ENCODE results near the gene TBX10.
A peak's percentile ranks its signal among the peaks of the same experiment; 100 is the strongest.
"Not testable (repeated sequence)": the region's sequence is repeated elsewhere in the genome, so short reads cannot be mapped to it uniquely, and the experiment has no call there.

The TBX10 gene

GRCh38 chr11:67639438-67639859 is at the start of gene TBX10:
Gene TBX10 (minus strand): TSS chr11:67639763. CDS start chr11:67639472, 291 bp downstream.
- DNase-seq, result no peak

DNA sequence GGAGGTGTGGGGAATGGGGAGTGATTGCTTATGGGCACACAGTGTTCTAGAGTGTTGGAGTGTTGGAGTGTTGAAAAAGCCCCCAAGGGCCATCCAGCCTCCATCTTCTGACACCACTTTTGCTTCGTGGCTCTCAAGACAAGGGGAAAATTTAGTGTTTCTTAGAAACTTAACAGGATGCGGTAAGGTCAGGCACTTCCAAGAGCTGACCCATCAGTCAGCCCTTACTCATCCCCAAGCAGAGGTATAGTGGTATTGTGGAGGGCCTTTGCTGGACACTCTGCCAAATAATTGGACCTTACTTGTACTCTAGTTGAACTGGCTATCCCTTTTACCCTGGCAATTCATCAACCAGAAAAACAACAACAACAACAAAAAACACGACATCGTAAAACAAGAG is 49.6 kb upstream of the TBX10 start:
- no peak for DNase-seq

GRCh38 chr11:67687986-67688385 is 48.4 kb upstream of the TBX10 start:
- no peak for DNase-seq

DNA sequence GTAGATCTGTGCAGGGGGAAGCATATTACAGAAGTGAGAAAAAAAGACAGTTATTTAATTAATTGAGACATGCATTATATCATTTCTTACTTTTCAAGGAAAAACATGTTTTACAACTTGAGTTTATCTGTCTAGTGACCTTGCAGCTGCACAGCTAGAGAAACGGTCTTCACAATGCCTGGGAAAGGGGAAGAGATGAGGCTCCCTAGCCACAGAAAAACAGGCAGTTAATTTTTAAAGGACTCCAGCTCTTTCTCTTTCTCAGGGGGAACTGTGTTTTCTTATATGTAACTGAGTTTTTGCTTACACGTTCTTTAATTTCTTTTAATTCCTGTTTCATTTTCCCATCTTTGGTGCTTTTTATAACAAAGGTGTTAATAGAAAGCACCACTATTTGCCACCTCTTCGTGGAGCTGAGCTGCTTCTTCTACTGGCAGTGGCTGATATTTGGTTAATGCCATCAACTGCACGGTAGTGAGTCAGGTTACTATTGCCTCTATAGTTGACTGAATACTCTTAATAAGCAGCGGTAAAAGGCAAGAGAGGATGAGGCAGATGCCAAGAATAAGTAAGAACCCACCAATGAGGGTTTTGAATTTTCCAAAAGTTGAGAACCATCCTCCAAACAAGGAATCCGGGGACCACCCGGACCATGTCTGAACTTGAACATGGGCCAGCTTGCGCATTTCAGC is 46.2 kb upstream of the TBX10 start:
- DNase-seq, result not testable (repeated sequence)

DNA sequence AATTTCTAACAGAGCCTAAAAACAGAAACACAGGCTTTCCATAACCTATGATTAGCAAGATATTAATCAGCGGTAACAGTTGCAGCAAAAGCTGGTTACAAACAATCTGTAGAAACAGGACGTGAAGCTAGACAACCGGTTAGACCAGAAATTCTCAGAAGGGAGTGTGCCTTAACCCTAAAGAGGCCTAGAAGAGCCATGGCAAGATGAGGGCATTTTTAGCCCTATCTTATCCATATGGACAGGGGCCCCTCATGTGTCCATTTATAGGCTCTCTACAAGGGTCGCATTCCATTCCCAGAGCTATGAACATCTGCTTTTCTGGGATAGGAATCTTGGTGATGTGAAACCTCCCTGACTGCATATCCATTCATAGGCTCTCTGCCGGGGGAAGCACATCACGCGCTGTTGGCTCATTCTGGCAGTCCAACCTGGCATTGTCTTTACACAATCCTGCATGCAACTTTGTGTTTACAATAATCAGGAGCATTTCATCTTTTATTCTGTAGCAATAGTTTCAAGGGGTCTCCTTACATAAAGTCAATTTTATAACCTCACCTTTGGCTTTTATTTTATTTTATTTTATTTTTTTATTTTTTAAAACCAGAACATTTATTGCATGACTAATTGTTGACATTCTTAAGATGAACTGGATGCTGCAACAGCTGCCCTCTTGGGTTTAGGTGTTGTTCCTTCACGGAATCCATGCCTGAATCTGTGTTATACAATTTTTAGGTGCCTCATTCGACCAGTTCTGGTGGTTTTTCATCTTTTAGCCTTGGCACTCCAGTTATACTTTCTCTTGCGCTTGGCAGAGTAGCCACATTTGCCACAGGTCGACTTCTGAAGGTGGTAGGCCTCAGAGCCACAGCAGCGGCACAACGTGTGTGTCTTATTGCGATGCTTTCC is 42.8 kb upstream of the TBX10 start:
- not testable (repeated sequence) for DNase-seq

- no peak for DNase-seq
Measured at GRCh38 chr11:67680696-67681470, 41.3 kb upstream of the TBX10 start.

GRCh38 chr11:67675058-67675747 is 35.6 kb upstream of the TBX10 start:
- no peak for DNase-seq

DNA sequence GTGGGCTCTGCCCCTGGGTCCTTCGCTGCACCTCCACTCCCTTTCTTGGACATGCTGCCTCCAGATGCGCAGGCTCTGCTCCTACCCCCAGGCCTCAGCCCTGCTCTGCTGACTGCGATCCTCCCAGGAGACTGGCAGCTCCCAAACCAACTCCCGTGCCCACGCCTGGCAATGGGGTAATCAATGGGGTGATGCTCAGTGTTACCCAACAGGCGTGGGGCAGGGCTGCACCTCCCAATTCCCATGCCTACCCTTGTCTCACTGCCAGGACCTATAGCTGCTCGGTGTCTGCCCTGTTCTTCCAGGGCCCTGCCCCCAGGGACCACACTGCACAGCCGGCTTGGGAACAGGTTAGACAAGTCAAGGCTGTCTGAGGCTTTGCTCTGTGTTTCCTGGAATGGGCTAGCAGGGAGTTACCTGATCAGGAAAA is 34.9 kb upstream of the TBX10 start, which contains the start of gene ALDH3B2:
TSS of gene ALDH3B2 (minus strand) at position 182 of the 430 bp plus-strand sequence. CDS start 7,688 bp downstream, outside the sequence.
- no peak for DNase-seq

DNA sequence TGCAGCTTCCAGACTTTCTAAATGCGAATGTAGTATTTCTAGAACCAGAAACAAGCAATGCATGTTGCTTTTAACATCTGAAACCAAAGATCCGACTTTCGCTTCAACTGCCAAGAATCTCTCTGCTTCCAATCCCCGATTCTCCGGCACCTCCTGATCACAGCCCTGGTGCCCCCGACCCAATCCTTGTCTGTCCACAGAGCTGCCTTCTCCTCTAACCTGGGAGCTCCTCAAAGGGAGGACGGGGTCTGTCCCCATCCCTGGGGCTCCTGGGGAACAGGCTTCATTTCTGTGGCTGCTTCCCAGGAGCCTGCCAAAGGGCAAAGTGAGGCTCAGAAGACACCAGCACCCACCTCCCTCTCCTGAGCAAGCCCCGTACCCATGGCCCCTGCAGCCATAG is 34.3 kb upstream of the TBX10 start:
- DNase-seq, result no peak

- no peak for DNase-seq
Measured at GRCh38 chr11:67673358-67673757, 33.8 kb upstream of the TBX10 start.

DNA sequence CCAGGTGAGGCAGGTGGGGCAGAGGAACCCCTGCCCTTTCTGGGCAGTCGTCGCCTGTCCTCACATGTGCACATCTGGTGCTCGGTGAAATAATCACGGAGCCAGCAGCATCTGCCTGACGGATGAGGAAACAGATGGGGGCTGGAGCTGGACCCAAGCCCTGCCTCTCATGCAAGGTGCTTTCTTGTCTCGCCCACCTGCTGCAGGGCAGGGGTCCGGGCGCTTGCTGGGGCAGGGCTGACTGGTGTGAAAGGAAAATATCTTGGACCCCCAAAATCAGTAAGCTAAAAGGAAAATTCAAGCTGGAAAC is 31.6 kb upstream of the TBX10 start:
- DNase-seq, result no peak

GRCh38 chr11:67670316-67671210 is 31.0 kb upstream of the TBX10 start:
- DNase-seq, result no peak

- no peak for DNase-seq
Measured at GRCh38 chr11:67668192-67668551, 28.6 kb upstream of the TBX10 start.

GRCh38 chr11:67667490-67668191 is 28.1 kb upstream of the TBX10 start:
- DNase-seq, result peak; percentile 30

DNA sequence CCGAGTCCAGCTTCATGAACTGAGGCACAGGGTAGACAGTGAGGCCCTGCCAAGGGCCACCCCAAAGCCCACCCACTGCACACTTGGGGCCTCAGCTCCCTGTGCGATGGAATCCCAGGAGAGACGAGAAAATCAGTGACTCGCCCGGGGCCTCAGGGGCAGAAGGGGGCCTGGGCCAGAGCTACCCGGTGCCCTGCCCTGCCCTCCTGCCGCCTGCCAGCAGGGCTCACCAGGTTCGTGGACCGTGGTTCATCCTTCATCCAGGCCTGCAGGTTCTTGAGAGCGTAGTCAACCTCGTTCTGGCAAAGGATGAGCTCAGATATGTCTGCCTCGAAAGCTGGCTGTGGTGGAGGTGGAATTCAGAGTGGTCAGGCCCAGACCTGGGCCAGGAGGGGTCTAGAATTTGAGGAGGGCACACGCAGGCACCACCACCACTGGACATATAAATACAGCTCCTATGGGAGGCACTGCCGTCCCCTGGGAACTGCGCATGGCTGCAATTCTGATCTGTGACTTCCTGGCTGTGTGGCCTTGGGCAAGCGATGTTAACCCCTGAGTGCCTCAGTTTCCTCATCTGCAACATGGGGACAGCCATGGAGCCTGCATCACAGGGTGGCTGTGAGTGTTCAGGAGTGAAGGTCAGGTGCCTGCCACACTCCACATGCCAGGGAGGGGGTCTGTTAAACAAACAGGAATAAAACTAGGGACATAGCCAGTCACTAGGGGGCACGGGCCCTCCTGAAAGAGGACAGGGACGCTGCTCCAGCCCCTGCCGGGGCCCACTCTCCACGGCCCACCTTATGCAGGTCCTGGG is 27.3 kb upstream of the TBX10 start:
- DNase-seq, result no peak

DNA sequence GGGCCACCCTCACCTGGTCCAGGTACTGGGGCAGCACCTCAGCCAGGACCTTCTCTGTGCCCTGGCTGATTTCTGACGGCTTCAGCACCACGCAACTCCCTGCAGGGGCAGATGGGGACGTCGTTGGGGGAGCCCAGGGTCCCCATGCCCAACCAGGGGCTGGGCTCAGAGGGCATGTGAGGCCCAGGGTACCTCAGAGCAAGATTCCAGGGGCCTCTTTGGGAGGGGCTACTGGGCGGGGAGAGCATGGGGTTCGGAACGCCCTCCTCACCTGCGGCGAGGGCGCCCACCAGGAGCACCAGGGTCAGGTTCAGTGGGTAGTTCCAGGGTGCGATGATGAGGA is 26.7 kb upstream of the TBX10 start:
- no peak for DNase-seq

DNA sequence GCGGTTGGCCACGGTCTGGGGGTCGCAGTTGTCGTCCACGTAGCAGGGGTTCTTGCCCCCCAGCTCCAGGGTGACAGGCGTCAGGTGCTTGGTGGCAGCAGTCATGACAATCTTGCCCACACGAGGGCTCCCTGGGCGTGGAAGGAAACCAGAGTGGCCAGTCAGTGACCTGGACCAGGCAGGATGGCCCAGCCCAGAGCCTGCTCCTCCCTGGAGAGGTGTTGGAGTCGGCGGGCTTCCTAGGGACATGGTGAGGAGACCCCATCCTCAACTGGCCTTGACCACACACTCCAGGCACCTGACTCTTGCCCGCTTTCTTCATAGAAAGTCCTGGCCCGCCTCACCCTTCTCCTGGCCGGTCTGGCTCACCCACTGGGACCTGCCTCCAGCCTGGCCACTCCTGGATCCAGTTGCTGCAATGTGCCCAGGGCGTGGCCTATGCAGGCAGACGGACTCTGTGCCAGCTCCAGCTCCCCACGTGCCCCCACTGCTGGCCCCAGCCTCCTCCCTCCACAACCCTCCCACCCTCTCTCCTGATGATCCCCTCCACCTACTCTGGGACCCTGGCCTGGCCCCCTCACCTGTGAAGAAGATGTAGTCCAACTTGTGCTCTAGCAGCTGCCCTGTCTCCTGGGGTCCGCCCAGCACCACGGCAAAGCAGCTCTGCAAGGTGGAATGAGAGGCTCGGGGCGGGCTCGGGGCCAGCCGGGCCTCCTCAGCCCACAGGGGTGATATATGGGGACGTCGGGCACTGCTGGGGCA is 26.2 kb upstream of the TBX10 start:
- DNase-seq, result no peak

- DNase-seq, result no peak
Measured at GRCh38 chr11:67664696-67665540, 25.4 kb upstream of the TBX10 start.

DNA sequence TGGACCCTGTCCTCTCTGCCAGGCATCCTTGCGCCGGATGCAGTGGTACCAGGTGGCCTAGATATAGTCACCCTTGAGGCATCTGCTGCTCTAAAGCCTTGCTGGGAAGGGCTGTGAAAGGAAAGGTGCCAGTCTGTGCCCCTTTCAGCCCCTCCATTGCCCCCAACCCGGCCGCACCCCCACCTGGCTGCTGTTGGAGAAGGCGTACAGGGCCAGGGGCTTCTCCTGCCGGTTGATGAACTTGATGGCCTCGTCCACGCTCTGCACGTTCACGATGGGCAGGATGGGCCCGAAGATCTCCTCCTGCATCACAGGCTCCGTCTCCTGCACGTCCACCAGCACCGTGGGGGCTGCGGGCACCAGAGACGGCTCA is 24.6 kb upstream of the TBX10 start:
- no peak for DNase-seq

All from CD4-positive, alpha-beta T cell treated with Interferon gamma for 1 hour (primary cell).